Neural crest cell (in vitro differentiated cells): Measurements from ENCODE around the gene NOP14. TPM values are rescaled to one million over a fixed set of nuclear protein-coding genes. Genes with fewer than 3 reads are reported as not detected.
"Not testable (repeated sequence)": the region's sequence is repeated elsewhere in the genome, so short reads cannot be mapped to it uniquely, and the experiment has no call there.

Source experiments
- DNase-seq: peaks from one replicate; pipeline ENCODE4 v3.0.0; 2021; ENCODE audit warnings: low read depth, mixed read lengths, low spot score
- H3K27ac Mint-ChIP-seq: one replicate; pipeline ENCODE4 v1.8.0; 2021; ENCODE audit warnings: mild to moderate bottlenecking, mixed read lengths; ENCODE audit not compliant: unreplicated experiment
- H3K27me3 Mint-ChIP-seq: 2 replicates; pipeline ENCODE4 v1.8.0; 2021; ENCODE audit warnings: low read depth, mild to moderate bottlenecking, mixed read lengths
- H3K36me3 Mint-ChIP-seq: 2 replicates; pipeline ENCODE4 v1.8.0; 2021; ENCODE audit warnings: low read depth, mild to moderate bottlenecking, mixed read lengths
- H3K4me1 Mint-ChIP-seq: 2 replicates; pipeline ENCODE4 v1.8.0; 2021; ENCODE audit warnings: mixed read lengths
- H3K4me3 Mint-ChIP-seq: one replicate; pipeline ENCODE4 v1.8.0; 2021; ENCODE audit warnings: mild to moderate bottlenecking, mixed read lengths
- H3K9me3 Mint-ChIP-seq: 2 replicates; pipeline ENCODE4 v1.8.0; 2021; ENCODE audit warnings: mixed read lengths
- total RNA-seq: library from RNA; stranded (reverse); gene quantifications from 2 replicates; pipeline ENCODE4 v1.2.1, GENCODE V29; 2021
- TF ChIP-seq, protein P1 (sequence below): fragments of 200-600 bp; sonication (generic); conservative IDR thresholded peaks from 2 replicates; pipeline ENCODE4 v1.5.0; 2021; ENCODE audit warnings: antibody characterized with exemption, mild to moderate bottlenecking

NOP14 gene
- total RNA-seq, 1 donor from 2014 or later, result 46.6 TPM

DNA sequence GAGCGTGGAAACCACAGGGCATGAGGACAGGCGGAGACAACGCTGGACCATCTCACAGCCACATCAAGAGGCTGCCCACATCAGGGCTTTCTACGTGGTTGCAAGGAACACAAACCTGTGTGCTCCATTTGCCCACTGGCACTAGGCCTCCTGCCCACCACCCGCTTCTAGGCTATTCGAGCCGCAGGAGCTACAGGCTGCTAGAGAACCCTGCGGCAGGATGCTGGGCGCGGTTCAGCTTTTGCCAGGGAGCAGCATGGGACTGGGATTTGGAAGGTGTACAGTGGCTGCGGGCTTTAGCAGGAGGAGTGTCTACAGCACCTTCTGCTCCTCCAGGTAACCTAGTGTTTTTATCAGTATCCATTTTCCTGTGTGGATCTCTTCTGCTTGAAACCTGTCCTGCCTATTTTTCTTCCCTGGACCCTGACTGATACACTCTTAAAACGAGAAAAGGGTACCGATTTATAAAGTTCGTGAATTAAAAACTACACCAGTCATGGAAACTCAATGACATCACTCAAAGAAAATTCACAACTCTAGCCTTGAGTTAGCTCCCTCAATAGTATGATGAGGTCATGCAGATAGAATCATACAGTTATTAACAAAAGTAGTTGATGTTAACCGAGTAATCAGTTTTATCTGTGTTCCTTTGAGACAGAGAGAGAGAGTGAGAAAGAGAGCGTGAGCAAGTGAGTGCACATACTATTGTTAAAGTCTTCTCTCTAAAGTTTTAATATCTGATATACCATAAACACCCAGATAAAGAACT is 12.8 kb downstream of the NOP14 start:
- no peak overlapping the region for H3K27ac Mint-ChIP-seq
- H3K4me3 Mint-ChIP-seq, result no peak overlapping the region
- TF ChIP-seq, protein P1, sequence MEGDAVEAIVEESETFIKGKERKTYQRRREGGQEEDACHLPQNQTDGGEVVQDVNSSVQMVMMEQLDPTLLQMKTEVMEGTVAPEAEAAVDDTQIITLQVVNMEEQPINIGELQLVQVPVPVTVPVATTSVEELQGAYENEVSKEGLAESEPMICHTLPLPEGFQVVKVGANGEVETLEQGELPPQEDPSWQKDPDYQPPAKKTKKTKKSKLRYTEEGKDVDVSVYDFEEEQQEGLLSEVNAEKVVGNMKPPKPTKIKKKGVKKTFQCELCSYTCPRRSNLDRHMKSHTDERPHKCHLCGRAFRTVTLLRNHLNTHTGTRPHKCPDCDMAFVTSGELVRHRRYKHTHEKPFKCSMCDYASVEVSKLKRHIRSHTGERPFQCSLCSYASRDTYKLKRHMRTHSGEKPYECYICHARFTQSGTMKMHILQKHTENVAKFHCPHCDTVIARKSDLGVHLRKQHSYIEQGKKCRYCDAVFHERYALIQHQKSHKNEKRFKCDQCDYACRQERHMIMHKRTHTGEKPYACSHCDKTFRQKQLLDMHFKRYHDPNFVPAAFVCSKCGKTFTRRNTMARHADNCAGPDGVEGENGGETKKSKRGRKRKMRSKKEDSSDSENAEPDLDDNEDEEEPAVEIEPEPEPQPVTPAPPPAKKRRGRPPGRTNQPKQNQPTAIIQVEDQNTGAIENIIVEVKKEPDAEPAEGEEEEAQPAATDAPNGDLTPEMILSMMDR, result no peak
- H3K9me3 Mint-ChIP-seq, result no peaks in the 10 kb centered on the region
- peaks cover 19% of the 10 kb centered on the region for H3K36me3 Mint-ChIP-seq
- H3K4me1 Mint-ChIP-seq, result no peaks in the 10 kb centered on the region
- DNase-seq, result no peak
- no peaks in the 10 kb centered on the region for H3K27me3 Mint-ChIP-seq

GRCh38 chr4:2949782-2950125 is 13.5 kb downstream of the NOP14 start:
- TF ChIP-seq, protein P1, result no peak
- Mint-ChIP-seq H3K27ac (no peak overlapping the region), H3K36me3 (peaks cover 19% of the 10 kb centered on the region), H3K27me3 (no peaks in the 10 kb centered on the region), H3K4me1 (no peaks in the 10 kb centered on the region), H3K9me3 (no peaks in the 10 kb centered on the region), H3K4me3 (no peak overlapping the region)
- DNase-seq, result no peak

DNA sequence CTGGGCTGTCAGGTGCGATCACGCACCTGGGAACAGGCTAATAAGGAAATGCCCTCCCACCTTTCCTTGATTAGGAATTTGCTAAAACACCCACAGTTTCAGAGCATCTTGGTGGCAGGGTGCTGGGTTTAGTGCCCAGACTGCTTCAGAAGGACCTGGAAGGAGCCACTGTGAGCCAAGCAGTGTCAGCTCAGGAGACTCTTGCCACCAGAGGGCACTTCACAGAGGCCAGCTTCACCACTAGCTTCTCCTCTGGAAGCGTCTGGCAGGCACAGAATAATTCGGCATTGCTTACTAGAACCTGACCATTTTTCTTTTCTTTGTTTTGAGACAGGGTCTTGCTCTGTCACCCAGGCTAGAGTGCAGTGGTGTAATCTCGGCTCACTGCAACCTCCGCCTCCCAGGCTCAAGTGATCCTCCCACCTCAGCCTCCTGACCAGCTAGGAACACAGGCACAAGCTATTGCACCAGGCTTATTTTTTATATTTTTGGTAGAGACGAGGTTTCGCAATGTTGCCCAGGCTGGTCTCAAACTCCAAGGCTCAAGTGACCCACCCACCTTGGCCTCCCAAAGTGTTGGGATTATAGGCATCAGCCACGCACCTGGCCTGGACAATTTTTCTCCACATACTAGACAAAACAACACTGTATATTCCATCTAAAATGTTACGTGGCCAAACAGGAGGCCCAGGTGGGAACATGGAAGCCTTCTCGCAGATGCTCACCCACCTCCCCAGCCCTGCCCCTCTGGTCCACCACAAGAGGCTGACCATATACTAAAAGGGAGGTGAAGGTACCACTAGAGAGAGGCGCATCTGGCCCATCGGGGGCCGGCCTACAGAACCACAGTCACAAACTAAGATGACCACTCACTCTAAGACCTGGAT is 14.1 kb downstream of the NOP14 start:
- Mint-ChIP-seq H3K9me3 (no peaks in the 10 kb centered on the region), H3K27ac (no peak overlapping the region), H3K4me3 (peak overlapping the region; percentile 49), H3K27me3 (no peaks in the 10 kb centered on the region), H3K36me3 (peaks cover 19% of the 10 kb centered on the region), H3K4me1 (no peaks in the 10 kb centered on the region)
- TF ChIP-seq, protein P1, result peak; percentile 53
- no peak for DNase-seq

DNA sequence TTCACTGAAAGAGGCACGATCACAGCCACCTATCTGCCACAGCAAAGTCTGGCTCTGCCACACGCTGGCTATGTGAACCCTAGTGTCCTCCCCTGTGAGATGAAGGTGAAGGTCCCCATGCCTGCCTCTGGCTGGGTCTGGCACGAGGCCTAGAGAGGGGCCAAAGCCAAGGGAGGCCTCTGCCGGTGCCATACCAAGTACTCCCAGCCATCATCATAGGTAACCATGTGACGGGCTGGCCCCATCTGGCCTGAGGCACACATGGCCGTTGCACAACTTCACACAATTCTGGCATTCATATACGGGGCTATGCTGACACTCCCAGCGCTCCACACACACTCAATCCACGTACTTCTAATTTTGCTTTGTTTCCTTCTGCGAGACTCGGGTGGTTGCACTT is 15.3 kb downstream of the NOP14 start:
- TF ChIP-seq, protein P1, result no peak
- H3K4me3 Mint-ChIP-seq, result peak overlapping the region; percentile 4
- H3K27ac Mint-ChIP-seq, result no peak overlapping the region
- no peak for DNase-seq
- H3K9me3 Mint-ChIP-seq, result no peaks in the 10 kb centered on the region
- peaks cover 19% of the 10 kb centered on the region for H3K36me3 Mint-ChIP-seq
- no peaks in the 10 kb centered on the region for H3K4me1 Mint-ChIP-seq
- H3K27me3 Mint-ChIP-seq, result no peaks in the 10 kb centered on the region

DNA sequence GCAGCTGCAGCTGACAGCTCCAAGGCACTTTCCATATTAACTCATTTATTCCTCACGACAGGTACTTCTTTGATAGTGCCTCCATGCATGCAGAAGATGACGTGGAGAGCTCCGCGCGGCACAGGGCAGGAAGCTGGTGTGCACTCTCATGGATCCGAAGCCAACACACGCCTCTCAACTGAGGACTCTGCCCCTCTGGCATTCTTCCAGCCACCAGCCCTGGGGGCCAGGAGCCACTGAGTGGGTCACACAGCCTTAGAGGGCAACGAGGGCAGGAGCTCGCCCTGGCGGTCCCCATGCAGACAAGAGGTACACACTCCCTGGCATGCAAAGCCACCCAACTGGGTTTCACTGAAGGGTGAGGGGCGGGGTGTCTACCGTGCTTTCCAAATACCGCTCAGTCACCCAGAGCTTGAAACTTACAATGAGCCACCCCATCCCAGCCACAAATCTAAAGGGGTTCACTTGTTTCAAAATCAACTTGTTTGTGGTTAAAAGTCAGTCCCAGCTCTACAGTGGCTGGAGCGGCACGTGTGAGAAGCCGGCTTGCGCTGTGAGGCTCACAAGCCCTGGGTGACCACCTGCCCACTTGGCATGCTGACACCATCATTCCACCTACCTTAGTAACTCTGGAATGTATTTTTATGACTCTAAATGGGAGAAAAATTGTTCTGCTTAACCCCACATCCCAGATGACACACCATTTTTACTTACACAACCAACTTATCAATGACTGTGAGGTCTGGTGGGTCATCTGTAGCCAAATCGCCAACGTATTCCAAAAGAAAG is 16.2 kb downstream of the NOP14 start:
- Mint-ChIP-seq H3K4me1 (no peaks in the 10 kb centered on the region), H3K36me3 (peaks cover 19% of the 10 kb centered on the region), H3K27ac (no peak overlapping the region), H3K4me3 (no peak overlapping the region), H3K27me3 (no peaks in the 10 kb centered on the region), H3K9me3 (no peaks in the 10 kb centered on the region)
- DNase-seq, result no peak
- TF ChIP-seq, protein P1, result no peak

DNA sequence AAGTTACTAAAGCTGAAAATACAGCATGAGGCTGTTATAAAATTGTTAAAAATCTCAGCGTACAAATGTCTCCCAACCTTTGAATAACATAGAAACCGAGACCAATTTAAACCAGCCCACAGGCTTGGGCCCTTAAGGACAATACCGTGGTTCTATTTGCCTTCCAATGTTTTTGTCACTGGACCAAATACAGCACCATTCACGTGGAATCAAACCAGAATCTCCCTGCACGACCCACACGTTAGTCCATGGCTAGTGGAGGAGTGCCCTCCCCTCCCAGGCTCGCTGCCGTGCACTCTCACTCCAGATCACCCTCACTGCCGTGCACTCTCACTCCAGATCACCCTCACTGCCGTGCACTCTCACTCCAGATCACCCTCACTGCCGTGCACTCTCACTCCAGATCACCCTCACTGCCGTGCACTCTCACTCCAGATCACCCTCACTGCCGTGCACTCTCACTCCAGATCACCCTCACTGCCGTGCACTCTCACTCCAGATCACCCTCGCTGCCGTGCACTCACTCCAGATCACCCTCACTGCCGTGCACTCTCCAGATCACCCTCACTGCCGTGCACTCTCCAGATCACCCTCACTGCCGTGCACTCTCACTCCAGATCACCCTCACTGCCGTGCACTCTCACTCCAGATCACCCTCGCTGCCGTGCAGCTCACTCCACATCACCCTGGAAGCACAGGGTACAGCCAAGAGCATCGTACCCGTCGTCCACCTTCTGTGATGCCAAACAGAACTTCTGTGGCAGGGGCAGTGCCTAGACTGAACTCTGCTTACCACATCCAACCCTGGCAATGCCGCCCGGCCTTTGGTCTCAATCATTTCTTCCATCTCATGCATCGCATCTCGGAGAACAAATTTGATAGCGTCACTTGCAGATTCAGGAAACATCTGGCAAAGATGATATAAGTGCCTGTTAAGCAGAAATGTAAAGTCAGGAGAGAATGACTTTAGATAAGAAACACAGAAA is 17.3 kb downstream of the NOP14 start:
- H3K36me3 Mint-ChIP-seq, result peaks cover 14% of the 10 kb centered on the region
- not testable (repeated sequence) for H3K4me1 Mint-ChIP-seq, H3K27ac Mint-ChIP-seq, H3K9me3 Mint-ChIP-seq, H3K4me3 Mint-ChIP-seq, H3K27me3 Mint-ChIP-seq, DNase-seq
